HT-29 (cell line): ENCODE results near the gene SLC39A11. TPM values are rescaled to one million over a fixed set of nuclear protein-coding genes. Genes with fewer than 3 reads are reported as not detected.
A peak's percentile ranks its signal among the peaks of the same experiment; 100 is the strongest.

Experiments used
- DNase-seq: peaks from one replicate; pipeline ENCODE4 v3.0.0-alpha.2; 2015; ENCODE audit warnings: low spot score
- total RNA-seq: library from RNA; depleted of rRNA; stranded (reverse); fragments of >200 nt; shearing (Covaris generic); gene quantifications from 2 replicates; pipeline ENCODE4 v1.2.3, GENCODE V29; 2014

Gene SLC39A11
- total RNA-seq, 1 experiment from 2014 or later: 20.7 TPM

- no peak for DNase-seq
Measured at GRCh38 chr17:73042809-73043685, 49.4 kb downstream of the SLC39A11 start.

GRCh38 chr17:73042225-73042624 is 50.3 kb downstream of the SLC39A11 start:
- no peak for DNase-seq

GRCh38 chr17:73039282-73039681 is 53.2 kb downstream of the SLC39A11 start:
- no peak for DNase-seq

GRCh38 chr17:73031472-73031871 is 61.0 kb downstream of the SLC39A11 start:
- no peak for DNase-seq

GRCh38 chr17:73030995-73031394 is 61.5 kb downstream of the SLC39A11 start:
- no peak for DNase-seq

- DNase-seq: peak; percentile 47
Measured at GRCh38 chr17:73030501-73030921, 62.0 kb downstream of the SLC39A11 start.

- no peak for DNase-seq
Measured at GRCh38 chr17:73029991-73030390, 62.5 kb downstream of the SLC39A11 start.

- no peak for DNase-seq
Measured at GRCh38 chr17:73029021-73029420, 63.5 kb downstream of the SLC39A11 start.

GRCh38 chr17:73028299-73028755 is 64.2 kb downstream of the SLC39A11 start:
- DNase-seq: no peak

- no peak for DNase-seq
Measured at GRCh38 chr17:73027130-73027741, 65.3 kb downstream of the SLC39A11 start.

GRCh38 chr17:73025041-73025560 is 67.4 kb downstream of the SLC39A11 start:
- no peak for DNase-seq

- DNase-seq: no peak
Measured at GRCh38 chr17:73023759-73024158, 68.7 kb downstream of the SLC39A11 start.

- DNase-seq: no peak
Measured at GRCh38 chr17:73022694-73023093, 69.8 kb downstream of the SLC39A11 start.

- DNase-seq: no peak
Measured at GRCh38 chr17:73021771-73022170, 70.7 kb downstream of the SLC39A11 start.

GRCh38 chr17:73020110-73020509 is 72.4 kb downstream of the SLC39A11 start:
- no peak for DNase-seq

GRCh38 chr17:73018599-73018998 is 73.9 kb downstream of the SLC39A11 start:
- no peak for DNase-seq

GRCh38 chr17:73017658-73018057 is 74.8 kb downstream of the SLC39A11 start:
- DNase-seq: no peak

GRCh38 chr17:73015722-73016276 is 76.7 kb downstream of the SLC39A11 start:
- DNase-seq: no peak

GRCh38 chr17:73013816-73014663 is 78.4 kb downstream of the SLC39A11 start:
- no peak for DNase-seq

- DNase-seq: no peak
Measured at GRCh38 chr17:73013301-73013700, 79.2 kb downstream of the SLC39A11 start.

- no peak for DNase-seq
Measured at GRCh38 chr17:73011016-73011486, 81.4 kb downstream of the SLC39A11 start.
